SU-DHL-6 (cell line): ENCODE measurements around the gene IL36B.

Experiments used
- H2AFZ ChIP-seq: fragments of 200-600 bp; sonication (generic); 2 replicates; pipeline ENCODE4 v1.6.1; 2014; ENCODE audit warnings: low read depth, mild to moderate bottlenecking, moderate library complexity, mixed read lengths, antibody characterized with exemption, low read length; ENCODE audit not compliant: severe bottlenecking
- H3F3A ChIP-seq: fragments of 200-600 bp; shearing (Covaris generic); 2 replicates; pipeline ENCODE4 v1.6.0; 2016; ENCODE audit warnings: antibody characterized with exemption, mild to moderate bottlenecking; ENCODE audit not compliant: insufficient read depth
- H3K27ac ChIP-seq: fragments of 200-600 bp; sonication (generic); 2 replicates; pipeline ENCODE4 v1.5.1; 2016; ENCODE audit warnings: low read depth, mild to moderate bottlenecking, low read length, moderate library complexity, mixed read lengths
- H3K27me3 ChIP-seq: fragments of 200-600 bp; sonication (generic), shearing (Covaris generic); 2 replicates; pipeline ENCODE4 v1.6.0; 2014; ENCODE audit warnings: mild to moderate bottlenecking, low read length
- H3K36me3 ChIP-seq: fragments of 200-600 bp; sonication (generic); 2 replicates; pipeline ENCODE4 v1.6.1; 2014; ENCODE audit warnings: mild to moderate bottlenecking, low read length, mixed read lengths
- H3K4me2 ChIP-seq: fragments of 300-600, 200-600 bp; shearing (Covaris generic), sonication (generic); 2 replicates; pipeline ENCODE4 v1.6.0; 2014; ENCODE audit warnings: low read length, low read depth, mild to moderate bottlenecking; ENCODE audit not compliant: poor library complexity, severe bottlenecking
- H3K4me3 ChIP-seq: fragments of 200-600 bp; sonication (generic); 2 replicates; pipeline ENCODE4 v1.5.1; 2014; ENCODE audit warnings: antibody characterized with exemption, low read length, mild to moderate bottlenecking, mixed read lengths; ENCODE audit not compliant: insufficient read depth, poor library complexity, severe bottlenecking
- H3K79me2 ChIP-seq: fragments of 200-600 bp; sonication (generic); 2 replicates; pipeline ENCODE4 v1.6.1; 2014; ENCODE audit warnings: mild to moderate bottlenecking, low read length, moderate library complexity; ENCODE audit not compliant: insufficient read depth
- H3K9ac ChIP-seq: fragments of 200-600 bp; sonication (generic); 2 replicates; pipeline ENCODE4 v1.7.0; 2014; ENCODE audit warnings: mild to moderate bottlenecking, low read length
- H3K9me2 ChIP-seq: fragments of 200-600 bp; sonication (generic); replicated peaks from 2 replicates; pipeline ENCODE4 v1.6.1; 2014; ENCODE audit warnings: low read length; ENCODE audit not compliant: insufficient read depth
- H3K9me3 ChIP-seq: fragments of 200-600 bp; sonication (generic); 2 replicates; pipeline ENCODE4 v1.6.1; 2014; ENCODE audit warnings: low read length, mixed read lengths; ENCODE audit not compliant: insufficient read depth
- H4K20me1 ChIP-seq: fragments of 200-600 bp; sonication (generic); 2 replicates; pipeline ENCODE4 v1.6.1; 2014; ENCODE audit warnings: low read depth, mild to moderate bottlenecking, antibody characterized with exemption, low read length, moderate library complexity, mixed read lengths
- CTCF ChIP-seq: fragments of 200-600 bp; sonication (generic); IDR thresholded peaks from one replicate; pipeline ENCODE4 v1.5.1; 2017; ENCODE audit warnings: antibody characterized with exemption, mild to moderate bottlenecking, low read length, moderate library complexity; ENCODE audit not compliant: insufficient read depth, poor library complexity, severe bottlenecking

IL36B gene

GRCh38 chr2:112977559-112978056 lies 75.1 kb downstream of the IL36B start, which contains the start of gene IL36G:
Gene IL36G (plus strand): TSS chr2:112978006. CDS start chr2:112978639, 633 bp downstream.
- Histone ChIP-seq H3K4me2 (no peak within 1 kb of the TSS), H3K36me3 (no peaks in the 10 kb centered on the region), H3K27ac (no peak within 1 kb of the TSS), H3K9me3 (0 out of 2 replicates have a peak, but pooled peaks cover 3% of the 10 kb centered on the region), H3K4me3 (no peak within 1 kb of the TSS), H3K9me2 (no peaks in the 10 kb centered on the region), H3K27me3 (0 out of 2 replicates have a peak, but pooled peaks cover 4% of the 10 kb centered on the region), H2AFZ (no peak within 1 kb of the TSS), H3K9ac (no peak within 1 kb of the TSS), H3F3A (no peaks in the 10 kb centered on the region), H3K79me2 (no peaks in the 10 kb centered on the region), H4K20me1 (no peaks in the 10 kb centered on the region)
- TF ChIP-seq CTCF = no peak
